HG03521 (cell line): ENCODE results near the gene VIPR2.

Source experiments
- ATAC-seq: cut with Tn5 transposase; IDR thresholded peaks from one replicate; pipeline ENCODE4 v1.9.1; 2021; ENCODE audit warnings: mild to moderate bottlenecking, moderate library complexity; ENCODE audit not compliant: unreplicated experiment

Gene VIPR2

GRCh38 chr7:159068893-159069448, 75.7 kb downstream of the VIPR2 start:
- ATAC-seq: no peak

DNA sequence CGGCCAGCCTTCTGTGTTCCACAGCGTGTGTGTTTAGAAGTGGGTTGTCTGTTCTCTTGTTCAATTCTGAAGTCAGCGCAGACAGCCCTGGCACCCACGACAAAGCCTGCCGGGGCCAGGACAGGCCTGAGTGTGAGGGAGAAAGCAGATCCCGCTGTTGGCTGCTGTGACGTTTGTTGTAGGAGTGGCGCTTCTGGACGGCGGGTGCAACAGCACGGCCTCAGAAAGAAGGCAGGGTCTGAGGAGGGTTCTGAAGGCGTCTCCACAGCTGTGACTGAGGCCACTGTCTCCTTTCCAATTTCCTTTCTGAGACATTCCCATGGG, 76.2 kb downstream of the VIPR2 start:
- ATAC-seq: no peak

DNA sequence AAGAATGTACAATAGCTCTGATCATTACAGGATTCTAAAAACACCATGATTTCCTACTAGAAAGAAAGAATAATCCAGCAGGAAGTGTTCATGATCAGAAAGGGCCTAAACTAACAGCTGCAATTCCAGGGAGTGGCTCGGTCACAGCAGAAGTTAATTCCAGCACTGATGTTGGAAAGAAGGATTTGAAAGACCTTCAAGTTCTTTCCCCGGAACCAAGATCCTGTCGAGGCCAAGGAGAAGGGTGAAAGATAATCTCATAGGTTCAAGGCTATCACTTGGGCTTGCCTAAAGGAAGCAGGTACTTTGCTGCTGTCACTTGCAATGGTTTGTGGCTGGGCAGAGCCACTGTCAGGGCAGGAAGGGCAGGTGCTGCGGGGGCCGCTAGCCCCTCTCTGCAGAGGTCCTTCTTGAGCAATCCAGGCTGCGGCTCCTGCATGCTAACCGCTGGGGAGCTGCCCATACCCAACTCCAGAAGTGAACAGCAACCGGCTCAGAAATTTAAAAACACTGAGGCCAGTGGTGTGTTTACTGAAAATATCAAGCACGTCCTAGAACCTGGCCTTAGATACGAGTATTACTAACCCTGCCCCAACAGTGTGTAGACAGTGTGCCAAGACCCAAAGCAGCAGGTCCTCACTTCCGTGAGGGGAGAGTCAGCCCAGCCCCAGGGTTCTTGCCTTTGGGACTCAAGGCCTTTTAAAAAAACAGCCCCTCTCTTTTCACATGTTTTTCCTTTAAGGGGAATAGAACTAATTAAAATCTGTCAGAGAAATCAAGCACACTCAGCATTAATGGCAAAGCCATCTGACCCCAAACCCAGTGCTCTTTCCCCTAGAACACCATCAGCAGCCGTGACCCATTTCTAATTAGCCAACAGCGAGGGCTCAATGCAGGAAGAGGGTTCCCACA, 76.8 kb downstream of the VIPR2 start:
- ATAC-seq: no peak

DNA sequence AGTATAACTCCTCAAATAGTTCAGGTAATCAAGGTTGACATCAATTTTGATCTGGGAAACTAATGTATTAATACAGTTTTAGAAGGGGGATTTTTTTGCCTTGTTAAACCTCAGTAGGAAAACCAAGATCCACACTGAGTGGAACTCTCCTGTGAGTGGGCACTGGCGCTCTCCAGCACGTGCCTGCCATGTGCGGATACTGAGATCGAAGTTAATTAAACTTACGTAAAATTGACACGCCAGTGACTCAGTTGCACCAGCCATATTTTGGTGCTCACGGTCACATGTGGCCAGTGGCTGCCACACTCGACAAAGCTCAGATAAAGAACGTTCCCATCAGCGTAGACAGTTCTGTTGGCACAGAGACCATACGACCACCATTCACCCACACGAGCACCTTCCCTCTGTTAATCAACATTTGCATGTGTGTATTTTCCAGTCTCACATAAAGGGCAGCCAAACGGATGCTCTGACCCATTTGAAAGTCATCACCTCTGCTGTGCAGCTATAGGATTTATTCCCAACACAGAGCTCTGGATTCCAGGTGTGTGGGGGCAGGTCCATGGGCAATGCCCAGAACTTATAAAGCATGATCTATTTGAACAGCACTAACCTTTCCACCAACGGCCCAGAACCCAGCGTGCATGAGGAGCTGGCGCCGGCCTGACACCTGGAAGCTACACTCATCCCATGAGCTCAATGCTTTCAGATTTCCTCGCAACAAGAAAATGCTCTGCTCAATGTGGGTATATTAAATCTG, 77.7 kb downstream of the VIPR2 start:
- no peak for ATAC-seq

DNA sequence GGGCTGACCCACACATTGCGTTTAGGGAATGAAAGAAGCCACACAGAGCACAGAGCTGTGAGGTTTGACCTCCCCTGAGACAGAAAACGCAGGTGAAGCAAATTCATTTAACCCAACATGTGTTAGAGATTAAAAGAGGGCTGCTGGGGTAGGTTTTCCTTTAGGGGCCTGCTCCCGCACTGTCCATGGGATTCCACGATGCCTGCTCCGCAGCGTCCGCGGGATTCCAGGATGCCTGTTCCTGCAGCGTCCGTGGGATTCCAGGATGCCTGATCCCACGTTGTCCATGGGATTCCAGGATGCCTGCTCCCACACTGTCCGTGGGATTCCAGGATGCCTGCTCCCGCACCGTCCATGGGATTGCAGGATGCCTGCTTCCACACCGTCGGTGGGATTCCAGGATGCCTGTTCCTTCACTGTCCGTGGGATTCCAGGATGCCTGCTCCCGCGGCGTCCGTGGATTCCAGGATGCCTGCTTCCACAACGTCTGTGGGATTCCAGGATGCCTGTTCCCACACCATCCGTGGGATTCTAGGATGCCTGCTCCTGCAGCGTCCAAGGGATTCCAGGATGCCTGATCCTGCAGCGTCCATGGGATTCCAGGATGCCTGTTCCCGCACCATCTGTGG, 78.7 kb downstream of the VIPR2 start:
- no peak for ATAC-seq

- no peak for ATAC-seq
Observed at GRCh38 chr7:159064816-159065510, 79.7 kb downstream of the VIPR2 start.

DNA sequence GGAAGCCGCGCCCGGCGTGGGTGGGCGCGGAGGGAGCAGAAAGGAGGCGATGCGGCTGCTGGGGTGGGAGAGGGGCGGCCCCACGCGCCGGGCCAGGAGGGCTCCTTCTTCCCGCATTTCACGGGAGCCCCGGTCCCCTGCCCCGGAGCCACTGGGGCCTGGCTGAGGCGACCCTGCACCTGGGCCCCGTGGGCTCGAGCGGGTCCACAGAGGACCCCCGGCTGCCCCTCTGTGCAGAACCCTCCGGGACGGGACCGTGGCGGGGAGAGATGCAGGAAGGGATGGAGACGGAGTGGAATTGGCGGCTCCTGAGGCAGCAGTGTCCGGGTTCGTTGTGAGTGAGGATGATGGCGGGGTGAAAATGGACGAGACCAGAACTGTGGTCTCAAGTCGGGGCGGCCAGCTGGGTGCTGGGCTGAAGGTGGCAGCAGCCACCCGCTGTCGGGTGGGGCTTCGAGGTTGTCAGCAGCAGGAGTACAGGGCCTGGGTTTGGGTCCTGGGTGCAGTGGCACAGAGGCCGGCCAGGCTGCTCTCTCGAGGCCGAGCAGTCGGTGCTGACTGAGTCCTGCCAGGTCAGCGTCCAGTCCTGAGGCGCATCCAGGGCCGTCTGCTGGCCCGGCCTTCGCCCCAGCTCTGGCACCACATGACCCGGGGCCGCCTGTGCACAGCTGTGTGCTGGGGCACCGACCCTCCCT, 80.4 kb downstream of the VIPR2 start:
- ATAC-seq: no peak

- no peak for ATAC-seq
Observed at GRCh38 chr7:159063046-159063840, 81.4 kb downstream of the VIPR2 start.

DNA sequence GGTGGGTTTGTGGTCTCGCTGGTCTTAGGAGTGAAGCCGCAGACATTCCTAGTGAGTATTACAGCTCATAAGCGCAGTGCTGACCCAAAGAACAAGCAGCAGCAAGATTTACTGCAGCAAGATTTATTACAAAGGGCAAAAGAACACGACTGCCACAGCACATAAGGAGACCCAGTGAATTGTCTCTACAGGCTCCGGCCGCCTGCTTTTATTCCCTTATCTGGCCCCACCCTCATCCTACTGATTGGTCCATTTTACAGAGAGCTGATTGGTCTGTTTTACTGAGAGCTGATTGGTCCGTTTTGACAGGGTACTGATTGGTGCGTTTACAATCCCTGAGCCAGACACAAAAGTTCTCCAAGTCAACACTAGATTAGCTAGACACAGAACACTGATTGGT, 82.1 kb downstream of the VIPR2 start:
- no peak for ATAC-seq

GRCh38 chr7:159061674-159062212, 82.9 kb downstream of the VIPR2 start:
- ATAC-seq: no peak

DNA sequence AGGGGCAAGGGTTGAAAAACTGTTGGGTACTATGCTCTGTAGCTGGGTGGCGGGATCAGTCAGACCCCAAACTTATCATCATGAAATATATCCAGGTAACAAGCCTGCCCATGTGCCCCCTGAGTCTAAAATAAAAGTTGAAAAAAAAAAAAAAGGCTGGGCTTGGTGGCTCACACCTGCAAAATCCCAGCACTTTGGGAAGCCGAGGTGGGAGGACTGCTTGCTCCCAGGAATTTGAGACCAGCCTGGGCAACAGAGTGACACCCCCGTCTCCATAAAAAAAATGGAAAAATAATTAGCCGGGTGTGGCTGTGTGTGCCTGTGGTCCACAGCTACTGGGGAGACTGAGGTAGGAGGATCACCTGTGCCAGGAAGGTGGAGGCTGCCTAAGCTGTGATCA, 83.5 kb downstream of the VIPR2 start:
- ATAC-seq: no peak

- no peak for ATAC-seq
Observed at GRCh38 chr7:159060440-159060839, 84.2 kb downstream of the VIPR2 start.

- no peak for ATAC-seq
Observed at GRCh38 chr7:159059629-159060028, 85.0 kb downstream of the VIPR2 start.

GRCh38 chr7:159057647-159058046, 87.0 kb downstream of the VIPR2 start:
- ATAC-seq: no peak

- no peak for ATAC-seq
Observed at GRCh38 chr7:159056737-159057136, 87.9 kb downstream of the VIPR2 start.

GRCh38 chr7:159051916-159052315, 92.8 kb downstream of the VIPR2 start:
- ATAC-seq: no peak

DNA sequence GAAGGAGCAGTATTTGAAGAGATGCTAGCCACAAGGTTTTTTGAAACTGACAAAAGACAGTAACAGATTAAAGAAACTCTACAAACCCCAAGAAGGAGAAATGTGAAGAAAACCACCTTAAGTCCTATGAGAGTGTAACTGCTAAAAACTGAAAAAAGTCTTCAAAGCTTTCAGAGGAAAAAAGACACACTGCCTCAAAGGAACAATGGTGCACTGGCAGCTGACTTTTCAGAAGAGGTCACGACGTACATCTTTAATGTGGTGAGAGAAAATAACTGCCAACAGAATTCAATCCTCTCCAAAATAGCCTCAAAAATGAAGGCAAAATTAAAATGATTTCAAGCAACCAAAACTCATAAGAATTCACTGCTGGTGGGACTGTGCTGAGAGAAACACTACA, 94.0 kb downstream of the VIPR2 start:
- no peak for ATAC-seq

- no peak for ATAC-seq
Observed at GRCh38 chr7:159049266-159050025, 95.2 kb downstream of the VIPR2 start.
